ENCODE data around the gene DSC3.

DNA sequence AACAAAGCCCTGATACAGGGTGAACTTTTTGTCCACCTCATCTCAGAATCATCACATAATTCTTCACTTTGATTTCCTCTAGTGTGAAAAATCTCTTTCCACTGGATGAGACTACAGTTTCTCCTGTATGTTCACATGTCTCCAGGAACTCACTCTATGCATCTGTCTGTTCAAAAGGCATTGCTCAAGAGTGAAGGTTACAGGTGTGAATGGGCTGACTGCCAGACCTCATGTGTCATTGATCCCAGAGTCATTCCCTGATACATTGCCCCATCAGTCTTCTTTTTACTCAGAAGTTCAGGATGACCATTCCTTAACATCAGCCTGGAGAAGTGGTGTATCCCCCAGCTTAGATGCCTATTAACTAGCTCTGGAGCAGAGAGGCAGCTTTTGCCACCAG lies 4.4 kb upstream of the DSC3 start:
- no peak for TF ChIP-seq YY1 (IDR thresholded peaks at IDR 0.05)
- no peak for TF ChIP-seq TAF1 (conservative IDR thresholded peaks at IDR 0.05)
- TF ChIP-seq, protein P1, sequence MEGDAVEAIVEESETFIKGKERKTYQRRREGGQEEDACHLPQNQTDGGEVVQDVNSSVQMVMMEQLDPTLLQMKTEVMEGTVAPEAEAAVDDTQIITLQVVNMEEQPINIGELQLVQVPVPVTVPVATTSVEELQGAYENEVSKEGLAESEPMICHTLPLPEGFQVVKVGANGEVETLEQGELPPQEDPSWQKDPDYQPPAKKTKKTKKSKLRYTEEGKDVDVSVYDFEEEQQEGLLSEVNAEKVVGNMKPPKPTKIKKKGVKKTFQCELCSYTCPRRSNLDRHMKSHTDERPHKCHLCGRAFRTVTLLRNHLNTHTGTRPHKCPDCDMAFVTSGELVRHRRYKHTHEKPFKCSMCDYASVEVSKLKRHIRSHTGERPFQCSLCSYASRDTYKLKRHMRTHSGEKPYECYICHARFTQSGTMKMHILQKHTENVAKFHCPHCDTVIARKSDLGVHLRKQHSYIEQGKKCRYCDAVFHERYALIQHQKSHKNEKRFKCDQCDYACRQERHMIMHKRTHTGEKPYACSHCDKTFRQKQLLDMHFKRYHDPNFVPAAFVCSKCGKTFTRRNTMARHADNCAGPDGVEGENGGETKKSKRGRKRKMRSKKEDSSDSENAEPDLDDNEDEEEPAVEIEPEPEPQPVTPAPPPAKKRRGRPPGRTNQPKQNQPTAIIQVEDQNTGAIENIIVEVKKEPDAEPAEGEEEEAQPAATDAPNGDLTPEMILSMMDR (IDR thresholded peaks at IDR 0.05; ENCODE audit: low read depth, low read length, missing input control): no peak
- TF ChIP-seq FOXA1 (IDR thresholded peaks at IDR 0.05): no peak
- TF ChIP-seq, protein P2, sequence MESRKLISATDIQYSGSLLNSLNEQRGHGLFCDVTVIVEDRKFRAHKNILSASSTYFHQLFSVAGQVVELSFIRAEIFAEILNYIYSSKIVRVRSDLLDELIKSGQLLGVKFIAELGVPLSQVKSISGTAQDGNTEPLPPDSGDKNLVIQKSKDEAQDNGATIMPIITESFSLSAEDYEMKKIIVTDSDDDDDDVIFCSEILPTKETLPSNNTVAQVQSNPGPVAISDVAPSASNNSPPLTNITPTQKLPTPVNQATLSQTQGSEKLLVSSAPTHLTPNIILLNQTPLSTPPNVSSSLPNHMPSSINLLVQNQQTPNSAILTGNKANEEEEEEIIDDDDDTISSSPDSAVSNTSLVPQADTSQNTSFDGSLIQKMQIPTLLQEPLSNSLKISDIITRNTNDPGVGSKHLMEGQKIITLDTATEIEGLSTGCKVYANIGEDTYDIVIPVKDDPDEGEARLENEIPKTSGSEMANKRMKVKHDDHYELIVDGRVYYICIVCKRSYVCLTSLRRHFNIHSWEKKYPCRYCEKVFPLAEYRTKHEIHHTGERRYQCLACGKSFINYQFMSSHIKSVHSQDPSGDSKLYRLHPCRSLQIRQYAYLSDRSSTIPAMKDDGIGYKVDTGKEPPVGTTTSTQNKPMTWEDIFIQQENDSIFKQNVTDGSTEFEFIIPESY (IDR thresholded peaks at IDR 0.05): no peak
- TF ChIP-seq JUND (IDR thresholded peaks at IDR 0.05): no peak
- TF ChIP-seq, protein P3, sequence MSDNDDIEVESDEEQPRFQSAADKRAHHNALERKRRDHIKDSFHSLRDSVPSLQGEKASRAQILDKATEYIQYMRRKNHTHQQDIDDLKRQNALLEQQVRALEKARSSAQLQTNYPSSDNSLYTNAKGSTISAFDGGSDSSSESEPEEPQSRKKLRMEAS (IDR thresholded peaks at IDR 0.05): no peak
- TF ChIP-seq SP1 (IDR thresholded peaks at IDR 0.05): no peak

All from liver (tissue), 3 donors.